HUES64 (cell line): ENCODE measurements around the gene NT5C2.
"Not testable (repeated sequence)": the region's sequence is repeated elsewhere in the genome, so short reads cannot be mapped to it uniquely, and the experiment has no call there.

Experiments
- H3K27ac ChIP-seq: 2 replicates; pipeline ENCODE4 v1.7.0; 2013; ENCODE audit warnings: low read depth, low read length, inconsistent platforms
- H3K27me3 ChIP-seq: 2 replicates; pipeline ENCODE4 v1.6.1; 2013; ENCODE audit warnings: mild to moderate bottlenecking, low read length; ENCODE audit not compliant: insufficient read depth
- H3K36me3 ChIP-seq: 2 replicates; pipeline ENCODE4 v1.6.1; 2013; ENCODE audit warnings: mild to moderate bottlenecking, low read length; ENCODE audit not compliant: insufficient read depth
- H3K4me1 ChIP-seq: 2 replicates; pipeline ENCODE4 v1.6.1; 2013; ENCODE audit warnings: mild to moderate bottlenecking, low read length, moderate library complexity; ENCODE audit not compliant: insufficient read depth
- H3K4me3 ChIP-seq: 2 replicates; pipeline ENCODE4 v1.5.1; 2013; ENCODE audit warnings: mild to moderate bottlenecking, low read length, moderate library complexity
- H3K9ac ChIP-seq: 2 replicates; pipeline ENCODE4 v1.6.1; 2013; ENCODE audit warnings: mild to moderate bottlenecking, low read depth, low read length
- H3K9me3 ChIP-seq: 2 replicates; pipeline ENCODE4 v1.6.1; 2013; ENCODE audit warnings: low read depth, low read length; ENCODE audit not compliant: insufficient read depth
- WGBS: fragments of 150-250, 120-280 bp; methylation state at CpG from one replicate; pipeline ENCODE4 v1.1.7; 2013; ENCODE audit warnings: missing lambda C conversion rate; 5-methylcytosine and 5-hydroxymethylcytosine counted together

The NT5C2 gene

GRCh38 chr10:103199488-103199887 is 6.4 kb upstream of the NT5C2 start:
- Histone ChIP-seq H3K4me1 (peaks cover 12% of the 10 kb centered on the region), H3K9me3 (no peaks in the 10 kb centered on the region), H3K27me3 (no peaks in the 10 kb centered on the region), H3K36me3 (no peaks in the 10 kb centered on the region), H3K27ac (no peak overlapping the region), H3K9ac (no peak overlapping the region), H3K4me3 (no peak overlapping the region)
- no CpG with 5 or more reads among the region's 1 CpG for WGBS

DNA sequence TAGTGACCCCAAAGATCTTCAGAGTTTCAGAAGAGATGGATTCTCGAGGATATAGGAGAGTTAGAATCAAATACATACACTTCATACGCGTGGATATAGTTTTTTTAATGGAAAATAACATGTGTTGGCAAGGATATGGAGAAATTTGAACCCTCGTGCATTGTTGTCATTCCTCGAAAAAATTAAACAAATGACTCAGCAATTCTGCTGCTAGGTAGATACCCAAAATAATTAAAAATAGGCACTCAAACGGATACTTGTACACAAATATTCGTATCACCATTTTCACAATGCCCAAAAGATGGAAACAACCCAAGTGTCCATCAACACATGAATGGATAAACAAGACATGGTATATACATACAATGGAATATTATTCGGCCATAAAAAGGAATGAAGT is 5.6 kb upstream of the NT5C2 start:
- Histone ChIP-seq H3K9me3 (no peaks in the 10 kb centered on the region), H3K36me3 (no peaks in the 10 kb centered on the region), H3K4me1 (peaks cover 13% of the 10 kb centered on the region), H3K27ac (no peak overlapping the region), H3K27me3 (peaks cover 8% of the 10 kb centered on the region), H3K9ac (no peak overlapping the region), H3K4me3 (no peak overlapping the region)
- WGBS: 98% methylated on average over 8 of the region's 8 CpGs

DNA sequence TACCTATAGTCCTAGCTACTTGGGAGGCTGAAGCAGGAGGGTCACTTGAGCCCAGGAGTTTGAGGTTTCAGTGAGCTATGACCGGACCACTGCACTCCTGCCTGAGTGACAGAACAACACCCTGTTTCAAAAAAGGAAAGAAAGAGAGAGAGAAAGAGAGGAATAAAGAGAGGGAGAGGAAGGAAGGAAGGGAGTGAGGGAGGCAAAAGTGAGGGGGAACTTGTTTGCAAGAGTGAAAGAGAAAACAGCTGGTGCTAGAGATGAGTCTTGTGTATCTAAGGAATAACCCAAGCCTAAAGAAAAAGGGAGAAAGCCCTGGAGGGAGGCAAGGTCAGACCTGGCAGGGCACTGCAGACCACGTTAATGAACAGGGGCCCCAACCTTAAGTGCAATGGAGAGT is 4.8 kb upstream of the NT5C2 start:
- H3K4me1 ChIP-seq: peaks cover 17% of the 10 kb centered on the region
- no peaks in the 10 kb centered on the region for H3K9me3 ChIP-seq
- no peak overlapping the region for H3K9ac ChIP-seq
- no peak overlapping the region for H3K4me3 ChIP-seq
- peaks cover 12% of the 10 kb centered on the region for H3K27me3 ChIP-seq
- no peak overlapping the region for H3K27ac ChIP-seq
- WGBS: 68% methylated on average over 2 of the region's 2 CpGs
- H3K36me3 ChIP-seq: no peaks in the 10 kb centered on the region

DNA sequence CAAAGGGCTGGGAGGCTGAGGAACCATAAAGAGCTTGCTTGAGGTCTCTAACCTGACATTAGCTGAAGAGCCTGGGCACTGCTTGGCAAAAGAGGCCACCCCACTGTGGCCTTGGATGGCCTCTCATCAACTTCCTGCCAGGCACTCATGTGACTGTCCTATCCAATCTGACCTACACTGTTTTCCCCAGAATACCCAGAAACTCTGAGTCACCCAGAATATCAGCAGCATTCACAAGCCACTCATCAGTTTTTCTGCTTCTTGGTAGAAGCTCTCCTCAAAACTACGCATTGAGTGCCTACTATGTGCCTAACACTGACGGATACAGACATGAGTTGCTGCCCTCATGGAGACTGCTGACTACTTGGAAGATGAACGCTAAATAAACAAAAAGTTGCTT is 4.1 kb upstream of the NT5C2 start:
- Histone ChIP-seq H3K27me3 (peaks cover 12% of the 10 kb centered on the region), H3K36me3 (no peaks in the 10 kb centered on the region), H3K4me3 (no peak overlapping the region), H3K4me1 (peaks cover 17% of the 10 kb centered on the region), H3K9ac (no peak overlapping the region), H3K9me3 (no peaks in the 10 kb centered on the region), H3K27ac (no peak overlapping the region)
- 90% methylated on average over 3 of the region's 3 CpGs for WGBS

DNA sequence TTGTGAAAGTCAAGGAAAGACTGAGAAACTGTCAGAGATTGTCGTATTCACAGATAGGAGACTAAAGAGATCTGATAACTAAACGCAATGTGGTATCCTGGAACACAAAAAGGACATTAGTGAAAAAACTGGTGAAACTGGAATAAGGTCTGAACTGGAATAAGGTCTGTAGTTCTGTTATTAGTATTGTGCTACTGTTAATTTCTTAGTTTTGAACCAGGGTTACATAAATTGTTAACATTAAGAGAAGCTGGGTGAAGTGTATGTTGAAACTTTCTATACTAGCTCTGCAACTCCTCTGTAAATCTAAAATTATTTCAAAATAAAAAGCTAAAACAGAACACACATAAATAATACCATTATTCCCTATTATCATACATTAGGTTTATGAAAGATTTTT is 3.4 kb upstream of the NT5C2 start:
- Histone ChIP-seq H3K4me3 (no peak overlapping the region), H3K27me3 (peaks cover 12% of the 10 kb centered on the region), H3K36me3 (no peaks in the 10 kb centered on the region), H3K4me1 (peaks cover 22% of the 10 kb centered on the region), H3K9me3 (no peaks in the 10 kb centered on the region), H3K27ac (no peak overlapping the region), H3K9ac (no peak overlapping the region)
- 92% methylated on average over 2 of the region's 2 CpGs for WGBS

- no peak overlapping the region for H3K27ac ChIP-seq
- H3K4me1 ChIP-seq: peaks cover 24% of the 10 kb centered on the region
- no peaks in the 10 kb centered on the region for H3K9me3 ChIP-seq
- no peaks in the 10 kb centered on the region for H3K36me3 ChIP-seq
- H3K4me3 ChIP-seq: peak overlapping the region; percentile 95
- H3K27me3 ChIP-seq: peaks cover 12% of the 10 kb centered on the region
- no peak overlapping the region for H3K9ac ChIP-seq
- 78% methylated on average over 14 of the region's 14 CpGs for WGBS
These were observed 903 bp upstream of the NT5C2 start for GRCh38 chr10:103193820-103194529.

GRCh38 chr10:103192451-103193106 is 493 bp downstream of the NT5C2 start:
- no peaks in the 10 kb centered on the region for H3K9me3 ChIP-seq
- H3K36me3 ChIP-seq: no peaks in the 10 kb centered on the region
- peak overlapping the region; percentile 89 for H3K27ac ChIP-seq
- under 1% methylated on average over 62 of the region's 62 CpGs for WGBS
- H3K27me3 ChIP-seq: peaks cover 12% of the 10 kb centered on the region
- H3K9ac ChIP-seq: peak overlapping the region; percentile 91
- H3K4me1 ChIP-seq: peaks cover 20% of the 10 kb centered on the region
- peak overlapping the region; percentile 95 for H3K4me3 ChIP-seq

GRCh38 chr10:103192089-103192450 is 1.0 kb downstream of the NT5C2 start:
- Histone ChIP-seq H3K4me1 (peaks cover 19% of the 10 kb centered on the region), H3K4me3 (peak overlapping the region; percentile 95), H3K27ac (peak overlapping the region; percentile 89), H3K9ac (peak overlapping the region; percentile 91), H3K36me3 (no peaks in the 10 kb centered on the region), H3K9me3 (no peaks in the 10 kb centered on the region), H3K27me3 (peaks cover 12% of the 10 kb centered on the region)
- 4% methylated on average over 13 of the region's 14 CpGs for WGBS

- not testable (repeated sequence) for H3K9ac ChIP-seq, H3K36me3 ChIP-seq, H3K9me3 ChIP-seq, H3K27ac ChIP-seq
- H3K27me3 ChIP-seq: peaks cover 12% of the 10 kb centered on the region
- WGBS: 96% methylated on average over 6 of the region's 7 CpGs
- peaks cover 15% of the 10 kb centered on the region for H3K4me1 ChIP-seq
- peak overlapping the region; percentile 95; the same call in 1 of the 2 replicates for H3K4me3 ChIP-seq
These were observed 1.9 kb downstream of the NT5C2 start for GRCh38 chr10:103191198-103191597.

GRCh38 chr10:103188853-103189252 is 4.2 kb downstream of the NT5C2 start:
- H3K9me3 ChIP-seq: no peaks in the 10 kb centered on the region
- peaks cover 13% of the 10 kb centered on the region for H3K4me1 ChIP-seq
- no peak overlapping the region for H3K4me3 ChIP-seq
- no peak overlapping the region for H3K9ac ChIP-seq
- no peak overlapping the region for H3K27ac ChIP-seq
- WGBS: 85% methylated on average over 6 of the region's 6 CpGs
- H3K36me3 ChIP-seq: 0 out of 2 replicates have a peak, but pooled peaks cover 4% of the 10 kb centered on the region
- peaks cover 6% of the 10 kb centered on the region for H3K27me3 ChIP-seq

DNA sequence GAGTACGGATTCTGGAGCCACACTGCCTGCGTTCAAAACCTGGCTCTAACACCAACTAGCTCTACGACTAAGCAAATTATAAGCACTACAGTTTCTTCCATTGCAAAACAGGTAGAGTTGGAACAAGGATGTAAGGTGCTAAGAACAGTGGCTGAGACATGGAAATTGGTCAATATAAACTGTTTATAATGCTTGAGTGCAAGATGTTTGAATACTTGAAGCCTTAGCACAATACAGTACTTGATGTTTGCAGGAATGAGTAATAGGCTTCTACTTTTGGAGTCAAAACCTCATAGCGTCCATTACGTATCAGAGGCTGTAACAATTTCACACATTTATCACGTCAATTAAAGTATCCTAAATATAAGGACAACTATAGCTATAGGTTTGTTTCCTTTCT is 6.9 kb downstream of the NT5C2 start:
- H3K9me3 ChIP-seq: no peaks in the 10 kb centered on the region
- no peak overlapping the region for H3K9ac ChIP-seq
- no peak overlapping the region for H3K27ac ChIP-seq

More for the DNA sequence above, 6.9 kb downstream of the NT5C2 start:
- H3K27me3 ChIP-seq: no peaks in the 10 kb centered on the region
- WGBS: 95% methylated on average over 4 of the region's 6 CpGs
- H3K4me1 ChIP-seq: no peaks in the 10 kb centered on the region; the same call in none of the 2 replicates
- H3K4me3 ChIP-seq: no peak overlapping the region
- peaks cover 10% of the 10 kb centered on the region for H3K36me3 ChIP-seq
